Mammary epithelial cell (primary cell): ENCODE data around the gene FAM83C.

Experiments
- CTCF ChIP-seq, 2 donors: IDR thresholded peaks in 1 of 2; conservative IDR thresholded peaks in 1 of 2; 2 replicates each; pipeline ENCODE4 v1.5.1; 2011 to 2012; ENCODE audit warnings: inconsistent platforms in 2 of 2, low read length in 2 of 2, mild to moderate bottlenecking in 2 of 2, control low read depth in 1 of 2, low read depth in 1 of 2; ENCODE audit not compliant: insufficient read depth in 1 of 2; ENCODE audit errors: extremely low read depth in 1 of 2
- EZH2 ChIP-seq: IDR thresholded peaks from 2 replicates; pipeline ENCODE4 v1.6.1; 2012; ENCODE audit warnings: low read length, inconsistent platforms, borderline replicate concordance

- TF ChIP-seq CTCF (conservative IDR thresholded peaks at IDR 0.05 in 1 of 2, IDR thresholded peaks at IDR 0.05 in 1 of 2; ENCODE audit: extremely low read depth in 1 of 2, insufficient read depth in 1 of 2, low read depth in 1 of 2, low read length in 2 of 2) (no peak), EZH2 (no peak)
Observed at GRCh38 chr20:35325401-35325800, 33.2 kb upstream of the FAM83C start.
